Neural cell (in vitro differentiated cells): ENCODE data around the gene TMEM115. TPM values are rescaled to one million over a fixed set of nuclear protein-coding genes. Genes with fewer than 3 reads are reported as not detected.

Source experiments
- H2AFZ ChIP-seq: fragments of 200-600, 300-800 bp; sonication (generic), shearing (Covaris generic); 2 replicates; pipeline ENCODE4 v1.6.0; 2014; ENCODE audit warnings: low read depth, mild to moderate bottlenecking, antibody characterized with exemption, low read length, moderate library complexity
- H3F3A ChIP-seq: fragments of 200-600 bp; shearing (Covaris generic); 2 replicates; pipeline ENCODE4 v1.6.1; 2016; ENCODE audit warnings: mild to moderate bottlenecking, moderate library complexity, mixed read lengths, antibody characterized with exemption, low read length; ENCODE audit not compliant: insufficient read depth, poor library complexity, severe bottlenecking
- H3K27ac ChIP-seq: fragments of 200-600, 300-800 bp; sonication (generic), shearing (Covaris generic); 2 replicates; pipeline ENCODE4 v1.5.1; 2014; ENCODE audit warnings: mild to moderate bottlenecking, low read length, moderate library complexity
- H3K27me3 ChIP-seq: fragments of 300-800, 200-600 bp; sonication (generic), shearing (Covaris generic); 2 replicates; pipeline ENCODE4 v1.6.0; 2014; ENCODE audit warnings: mild to moderate bottlenecking, low read depth, low read length, moderate library complexity; ENCODE audit not compliant: insufficient read depth
- H3K36me3 ChIP-seq: fragments of 300-800, 200-600 bp; sonication (generic), shearing (Covaris generic); 2 replicates; pipeline ENCODE4 v1.5.1; 2014; ENCODE audit warnings: mild to moderate bottlenecking, antibody characterized with exemption, low read length, moderate library complexity; ENCODE audit not compliant: insufficient read depth
- H3K4me2 ChIP-seq: fragments of 300-800, 200-600 bp; sonication (generic), shearing (Covaris generic); 2 replicates; pipeline ENCODE4 v1.6.0; 2014; ENCODE audit warnings: mild to moderate bottlenecking, low read length
- H3K4me3 ChIP-seq: fragments of 300-800, 200-600 bp; sonication (generic), shearing (Covaris generic); 2 replicates; pipeline ENCODE4 v1.5.1; 2014; ENCODE audit warnings: mild to moderate bottlenecking, low read length, moderate library complexity
- H3K79me2 ChIP-seq: fragments of 200-600 bp; shearing (Covaris generic); replicated peaks from 2 replicates; pipeline ENCODE4 v1.6.0; 2014; ENCODE audit warnings: mild to moderate bottlenecking, low read length, moderate library complexity; ENCODE audit not compliant: insufficient read depth
- H3K9ac ChIP-seq: fragments of 300-800, 200-600 bp; sonication (generic), shearing (Covaris generic); 2 replicates; pipeline ENCODE4 v1.6.1; 2016; ENCODE audit warnings: mild to moderate bottlenecking, low read length, mixed read lengths
- H3K9me2 ChIP-seq: fragments of 200-600 bp; shearing (Covaris generic); 2 replicates; pipeline ENCODE4 v1.6.1; 2016; ENCODE audit warnings: mild to moderate bottlenecking, low read length, mixed read lengths; ENCODE audit not compliant: insufficient read depth
- H3K9me3 ChIP-seq: fragments of 200-600, 300-800 bp; sonication (generic), shearing (Covaris generic); 2 replicates; pipeline ENCODE4 v1.6.1; 2016; ENCODE audit warnings: mild to moderate bottlenecking, mixed run types, low read length, moderate library complexity, mixed read lengths
- H4K20me1 ChIP-seq: fragments of 200-600 bp; shearing (Covaris generic); 2 replicates; pipeline ENCODE4 v1.6.1; 2016; ENCODE audit warnings: mild to moderate bottlenecking, mixed run types; ENCODE audit not compliant: insufficient read depth
- EP300 ChIP-seq: fragments of 450-650 bp; conservative IDR thresholded peaks from 2 replicates; pipeline ENCODE4 v1.6.1; 2014; ENCODE audit warnings: antibody characterized with exemption, mild to moderate bottlenecking, moderate library complexity; ENCODE audit not compliant: poor library complexity, severe bottlenecking
- EZH2 ChIP-seq: fragments of 200-600, 300-800 bp; shearing (Covaris generic), sonication (generic); IDR thresholded peaks from 2 replicates; pipeline ENCODE4 v1.6.1; 2014; ENCODE audit warnings: antibody characterized with exemption, low read length, borderline replicate concordance, mild to moderate bottlenecking; ENCODE audit not compliant: insufficient read depth, poor library complexity, severe bottlenecking
- MXI1 ChIP-seq: fragments of 450-650 bp; conservative IDR thresholded peaks from 2 replicates; pipeline ENCODE4 v1.6.1; 2014; ENCODE audit warnings: antibody characterized with exemption, mild to moderate bottlenecking; ENCODE audit not compliant: poor library complexity, severe bottlenecking
- POLR2AphosphoS5 ChIP-seq: IDR thresholded peaks from 2 replicates; pipeline ENCODE4 v1.6.1; 2012
- RAD21 ChIP-seq: fragments of 450-650 bp; conservative IDR thresholded peaks from 2 replicates; pipeline ENCODE4 v1.6.1; 2014; ENCODE audit warnings: antibody characterized with exemption, mild to moderate bottlenecking, moderate library complexity
- SMC3 ChIP-seq: fragments of 450-650 bp; conservative IDR thresholded peaks from 2 replicates; pipeline ENCODE4 v1.6.1; 2014; ENCODE audit warnings: antibody characterized with exemption, mild to moderate bottlenecking, moderate library complexity; ENCODE audit not compliant: poor library complexity
- TAF1 ChIP-seq: IDR thresholded peaks from 2 replicates; pipeline ENCODE4 v1.6.1; 2012; ENCODE audit warnings: low read depth
- polyA plus RNA-seq: library from polyadenylated mRNA; depleted of rRNA; stranded (reverse); fragments of >200 nt; gene quantifications from 2 replicates; pipeline ENCODE4 v1.2.3, GENCODE V29; 2014
- TF ChIP-seq, protein P1 (sequence below): IDR thresholded peaks from 2 replicates; pipeline ENCODE4 v1.6.1; 2012; ENCODE audit warnings: borderline replicate concordance
- TF ChIP-seq, protein P2 (sequence below): fragments of 450-650 bp; IDR thresholded peaks from 2 replicates; pipeline ENCODE4 v1.5.1; 2014; ENCODE audit warnings: antibody characterized with exemption, mild to moderate bottlenecking, moderate library complexity; ENCODE audit not compliant: poor library complexity, severe bottlenecking

TMEM115 gene
- polyA plus RNA-seq, 1 donor from 2014 or later = 17.8 TPM

DNA sequence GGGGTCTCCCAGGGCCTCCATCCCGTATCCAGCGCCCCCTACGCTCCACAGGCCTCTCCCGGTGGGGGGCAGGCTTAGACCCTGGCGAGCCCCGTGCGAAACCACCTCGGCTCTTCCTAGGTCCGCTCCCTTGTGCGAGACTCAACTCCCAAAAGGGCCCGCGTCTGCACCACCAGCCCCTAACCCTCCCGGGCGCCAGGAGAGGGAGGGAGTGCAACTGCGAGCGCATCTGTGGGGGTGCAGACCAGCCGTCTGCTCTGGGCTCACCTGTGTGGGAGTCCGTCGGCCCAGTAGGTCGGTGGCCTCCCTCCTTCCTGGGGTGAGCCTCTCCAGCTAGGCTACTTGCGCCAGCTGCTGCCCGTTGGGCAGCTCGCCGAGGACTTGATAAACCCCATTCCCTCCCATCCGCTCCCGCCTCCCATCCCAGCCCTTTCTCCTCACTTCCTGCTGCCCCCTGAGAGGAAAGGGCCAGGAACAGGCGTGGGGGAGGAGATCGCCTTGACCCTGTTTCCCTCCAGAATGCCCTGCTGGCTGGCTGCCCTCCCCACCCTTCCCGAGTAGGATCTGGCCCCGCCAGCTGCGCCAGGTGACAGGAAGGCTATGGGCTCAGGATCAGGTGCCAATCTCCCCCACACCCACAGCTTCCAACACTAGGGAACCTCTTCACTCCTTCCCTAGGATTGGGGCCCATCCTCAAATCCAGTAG lies 36.8 kb downstream of the TMEM115 start, which contains the start of gene HYAL2:
HYAL2 (minus strand) TSS at position 360 of the 706 bp plus-strand sequence. CDS start 2,256 bp downstream, outside the sequence.
- Histone ChIP-seq H3K36me3 (no peaks in the 10 kb centered on the region), H3K79me2 (peaks cover 30% of the 10 kb centered on the region), H3K4me2 (no peak within 1 kb of the TSS), H4K20me1 (no peaks in the 10 kb centered on the region), H3K9ac (peak within 1 kb of the TSS; percentile 96), H3F3A (no peaks in the 10 kb centered on the region), H3K4me3 (peak within 1 kb of the TSS; percentile 93), H3K27me3 (no peaks in the 10 kb centered on the region), H3K9me2 (no peaks in the 10 kb centered on the region), H2AFZ (peak within 1 kb of the TSS; percentile 85), H3K27ac (peak within 1 kb of the TSS; percentile 94), H3K9me3 (no peaks in the 10 kb centered on the region)
- no peak for TF ChIP-seq SMC3
- TF ChIP-seq, protein P1, sequence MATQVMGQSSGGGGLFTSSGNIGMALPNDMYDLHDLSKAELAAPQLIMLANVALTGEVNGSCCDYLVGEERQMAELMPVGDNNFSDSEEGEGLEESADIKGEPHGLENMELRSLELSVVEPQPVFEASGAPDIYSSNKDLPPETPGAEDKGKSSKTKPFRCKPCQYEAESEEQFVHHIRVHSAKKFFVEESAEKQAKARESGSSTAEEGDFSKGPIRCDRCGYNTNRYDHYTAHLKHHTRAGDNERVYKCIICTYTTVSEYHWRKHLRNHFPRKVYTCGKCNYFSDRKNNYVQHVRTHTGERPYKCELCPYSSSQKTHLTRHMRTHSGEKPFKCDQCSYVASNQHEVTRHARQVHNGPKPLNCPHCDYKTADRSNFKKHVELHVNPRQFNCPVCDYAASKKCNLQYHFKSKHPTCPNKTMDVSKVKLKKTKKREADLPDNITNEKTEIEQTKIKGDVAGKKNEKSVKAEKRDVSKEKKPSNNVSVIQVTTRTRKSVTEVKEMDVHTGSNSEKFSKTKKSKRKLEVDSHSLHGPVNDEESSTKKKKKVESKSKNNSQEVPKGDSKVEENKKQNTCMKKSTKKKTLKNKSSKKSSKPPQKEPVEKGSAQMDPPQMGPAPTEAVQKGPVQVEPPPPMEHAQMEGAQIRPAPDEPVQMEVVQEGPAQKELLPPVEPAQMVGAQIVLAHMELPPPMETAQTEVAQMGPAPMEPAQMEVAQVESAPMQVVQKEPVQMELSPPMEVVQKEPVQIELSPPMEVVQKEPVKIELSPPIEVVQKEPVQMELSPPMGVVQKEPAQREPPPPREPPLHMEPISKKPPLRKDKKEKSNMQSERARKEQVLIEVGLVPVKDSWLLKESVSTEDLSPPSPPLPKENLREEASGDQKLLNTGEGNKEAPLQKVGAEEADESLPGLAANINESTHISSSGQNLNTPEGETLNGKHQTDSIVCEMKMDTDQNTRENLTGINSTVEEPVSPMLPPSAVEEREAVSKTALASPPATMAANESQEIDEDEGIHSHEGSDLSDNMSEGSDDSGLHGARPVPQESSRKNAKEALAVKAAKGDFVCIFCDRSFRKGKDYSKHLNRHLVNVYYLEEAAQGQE = no peak
- no peak for TF ChIP-seq TAF1
- TF ChIP-seq MXI1 = no peak
- TF ChIP-seq POLR2AphosphoS5 = no peak
- no peak for TF ChIP-seq EP300
- TF ChIP-seq EZH2 = no peak
- TF ChIP-seq RAD21 = no peak
- TF ChIP-seq, protein P2, sequence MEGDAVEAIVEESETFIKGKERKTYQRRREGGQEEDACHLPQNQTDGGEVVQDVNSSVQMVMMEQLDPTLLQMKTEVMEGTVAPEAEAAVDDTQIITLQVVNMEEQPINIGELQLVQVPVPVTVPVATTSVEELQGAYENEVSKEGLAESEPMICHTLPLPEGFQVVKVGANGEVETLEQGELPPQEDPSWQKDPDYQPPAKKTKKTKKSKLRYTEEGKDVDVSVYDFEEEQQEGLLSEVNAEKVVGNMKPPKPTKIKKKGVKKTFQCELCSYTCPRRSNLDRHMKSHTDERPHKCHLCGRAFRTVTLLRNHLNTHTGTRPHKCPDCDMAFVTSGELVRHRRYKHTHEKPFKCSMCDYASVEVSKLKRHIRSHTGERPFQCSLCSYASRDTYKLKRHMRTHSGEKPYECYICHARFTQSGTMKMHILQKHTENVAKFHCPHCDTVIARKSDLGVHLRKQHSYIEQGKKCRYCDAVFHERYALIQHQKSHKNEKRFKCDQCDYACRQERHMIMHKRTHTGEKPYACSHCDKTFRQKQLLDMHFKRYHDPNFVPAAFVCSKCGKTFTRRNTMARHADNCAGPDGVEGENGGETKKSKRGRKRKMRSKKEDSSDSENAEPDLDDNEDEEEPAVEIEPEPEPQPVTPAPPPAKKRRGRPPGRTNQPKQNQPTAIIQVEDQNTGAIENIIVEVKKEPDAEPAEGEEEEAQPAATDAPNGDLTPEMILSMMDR = no peak

DNA sequence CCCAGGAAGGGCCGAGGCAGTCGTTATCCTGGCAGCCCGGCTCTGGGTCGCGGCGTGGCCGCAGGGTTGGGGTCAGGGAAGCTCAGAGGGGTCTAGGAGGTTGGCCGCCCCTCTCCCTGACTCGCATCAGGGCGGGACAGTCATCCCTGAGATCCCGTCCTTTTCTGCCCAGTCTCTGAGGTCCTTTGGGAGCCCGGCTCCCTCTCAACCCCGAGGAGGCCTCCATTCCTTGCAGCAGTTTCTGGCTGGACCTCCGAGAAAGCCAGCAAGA lies 37.3 kb downstream of the TMEM115 start:
- Histone ChIP-seq H3K4me3 (peak overlapping the region; percentile 93), H3K9me2 (no peaks in the 10 kb centered on the region), H4K20me1 (no peaks in the 10 kb centered on the region), H3K9ac (peak overlapping the region; percentile 96), H2AFZ (peak overlapping the region; percentile 56), H3F3A (no peaks in the 10 kb centered on the region), H3K79me2 (peaks cover 25% of the 10 kb centered on the region), H3K27ac (peak overlapping the region; percentile 94), H3K4me2 (no peak overlapping the region), H3K27me3 (no peaks in the 10 kb centered on the region), H3K9me3 (no peaks in the 10 kb centered on the region), H3K36me3 (no peaks in the 10 kb centered on the region)
- TF ChIP-seq MXI1 = no peak
- no peak for TF ChIP-seq RAD21
- TF ChIP-seq, protein P1 = no peak
- no peak for TF ChIP-seq SMC3
- no peak for TF ChIP-seq TAF1
